OCI-LY7 (cell line): ENCODE measurements around the gene SUMF1. TPM values are rescaled to one million over a fixed set of nuclear protein-coding genes. Genes with fewer than 3 reads are reported as not detected.
A peak's percentile ranks its signal among the peaks of the same experiment; 100 is the strongest.

Source experiments
- BruUV-seq: library from RNA; stranded (reverse); fragments of 400-500 nt; replicated peaks from 2 replicates; lab custom pipeline; 2021; lab: Mats Ljungman, UMichigan
- CTCF ChIA-PET: fragments of 300-600 bp; sonication (Branson Sonifier 250); formaldehyde crosslinking; loops from one replicate; lab custom pipeline; 2022; ENCODE audit warnings: antibody characterized with exemption; ENCODE audit not compliant: unreplicated experiment; lab: Charles Lee
- POLR2A ChIA-PET: fragments of 300-600 bp; sonication (Branson Sonifier 250); formaldehyde crosslinking; loops from one replicate; lab custom pipeline; 2022; ENCODE audit warnings: antibody characterized with exemption; lab: Charles Lee
- DNase-seq: peaks from one replicate; pipeline ENCODE4 v3.0.0-alpha.2; 2015; ENCODE audit warnings: low spot score
- H2AFZ ChIP-seq: fragments of 200-600 bp; sonication (generic), shearing (Covaris generic); 2 replicates; pipeline ENCODE4 v1.6.1; 2014; ENCODE audit warnings: mild to moderate bottlenecking, antibody characterized with exemption, low read length, moderate library complexity
- H3K27ac ChIP-seq: fragments of 200-600 bp; sonication (generic); 2 replicates; pipeline ENCODE4 v1.5.1; 2014; ENCODE audit warnings: mixed run types, low read depth, mild to moderate bottlenecking, moderate library complexity, low read length, inconsistent platforms; ENCODE audit not compliant: poor library complexity, severe bottlenecking
- H3K36me3 ChIP-seq: fragments of 200-600 bp; sonication (generic); 2 replicates; pipeline ENCODE4 v1.6.1; 2014; ENCODE audit warnings: mild to moderate bottlenecking, antibody characterized with exemption, low read length, moderate library complexity, mixed read lengths; ENCODE audit not compliant: insufficient read depth
- H3K4me1 ChIP-seq: fragments of 200-600 bp; sonication (generic); 2 replicates; pipeline ENCODE4 v1.5.1; 2014; ENCODE audit warnings: mild to moderate bottlenecking, low read length; ENCODE audit not compliant: insufficient read depth, poor library complexity, severe bottlenecking
- H3K4me2 ChIP-seq: fragments of 200-600 bp; sonication (generic); 2 replicates; pipeline ENCODE4 v1.6.1; 2014; ENCODE audit warnings: mild to moderate bottlenecking, low read length
- H3K4me3 ChIP-seq: fragments of 200-600 bp; sonication (generic); 2 replicates; pipeline ENCODE4 v1.5.1; 2014; ENCODE audit warnings: mild to moderate bottlenecking, low read depth, low read length; ENCODE audit not compliant: poor library complexity, severe bottlenecking
- H3K79me2 ChIP-seq: fragments of 200-600 bp; sonication (generic); 2 replicates; pipeline ENCODE4 v1.6.1; 2016; ENCODE audit warnings: low read depth, mild to moderate bottlenecking, low read length, moderate library complexity, mixed read lengths; ENCODE audit not compliant: insufficient read depth
- H3K9me2 ChIP-seq: fragments of 200-600 bp; sonication (generic); 2 replicates; pipeline ENCODE4 v1.6.1; 2016; ENCODE audit warnings: mild to moderate bottlenecking, low read length, mixed read lengths; ENCODE audit not compliant: insufficient read depth
- H3K9me3 ChIP-seq: fragments of 200-600 bp; sonication (generic); 2 replicates; pipeline ENCODE4 v1.6.1; 2014; ENCODE audit warnings: mild to moderate bottlenecking, mixed run types, low read length, mixed read lengths
- H4K20me1 ChIP-seq: fragments of 200-600 bp; sonication (generic); 2 replicates; pipeline ENCODE4 v1.6.1; 2014; ENCODE audit warnings: mild to moderate bottlenecking, antibody characterized with exemption, low read length, moderate library complexity, mixed read lengths; ENCODE audit not compliant: insufficient read depth
- CTCF ChIP-seq: fragments of 200-600 bp; sonication (generic); conservative IDR thresholded peaks from 2 replicates; pipeline ENCODE4 v1.5.1; 2014; ENCODE audit warnings: mild to moderate bottlenecking, antibody characterized with exemption, low read length, moderate library complexity, mixed read lengths
- EZH2phosphoT487 ChIP-seq: fragments of 200-600 bp; sonication (generic); IDR thresholded peaks from 2 replicates; pipeline ENCODE4 v1.6.1; 2018; ENCODE audit warnings: low read depth, borderline replicate concordance, mild to moderate bottlenecking, mixed run types, antibody characterized with exemption, low read length, moderate library complexity, mixed read lengths
- intact Hi-C: fragments of 100-400 bp; cut with micrococcal nuclease; formaldehyde crosslinking; loops from one replicate; pipeline ENCODE4 v1.10.0; 2022; ENCODE audit not compliant: unreplicated experiment
- total RNA-seq, 2 experiments: library from RNA; depleted of rRNA in 1 of 2; stranded (reverse); fragments of >200 nt in 1 of 2; shearing (Covaris generic) in 1 of 2; gene quantifications; 2 replicates each; pipeline ENCODE4 v1.2.3, GENCODE V29; 2014 to 2022

Gene SUMF1
- total RNA-seq, 2 experiments from 2014 or later = 9.1 to 11.9 TPM

- peak overlapping the region; percentile 47; the same call in 1 of the 2 replicates for H2AFZ ChIP-seq
- POLR2A ChIA-PET = interaction anchor here (0.7 to 11.0 kb wide), 8 partner anchors 9 to 687 kb away, joined by 3 to 206 read pairs (median 4); partner anchors contain the start of gene ITPR1
- BruUV-seq = no TSS peak
- peaks cover 62% of the 10 kb centered on the region; the same call in 1 of the 2 replicates for H3K79me2 ChIP-seq
- H3K4me2 ChIP-seq = peak overlapping the region; percentile 82
- TF ChIP-seq EZH2phosphoT487 (no peak), CTCF (no peak)
- H3K4me3 ChIP-seq = peak overlapping the region; percentile 64
- H3K36me3 ChIP-seq = peaks cover 30% of the 10 kb centered on the region
- no peaks in the 10 kb centered on the region for H3K9me3 ChIP-seq
- DNase-seq = peak; percentile 53
- peak overlapping the region; percentile 98 for H3K27ac ChIP-seq
- CTCF ChIA-PET = interaction anchor here (1.0 kb wide), 1 partner anchor 11 kb away, joined by 3 read pairs; no protein-coding TSS in a partner anchor
- H3K4me1 ChIP-seq = peaks cover 83% of the 10 kb centered on the region
- intact Hi-C loops = loop anchor here (2.0 kb wide), 1 partner anchor 681 kb away; the partner anchor contains the start of gene EDEM1
- H3K9me2 ChIP-seq = no peaks in the 10 kb centered on the region
- H4K20me1 ChIP-seq = no peaks in the 10 kb centered on the region
Observed at GRCh38 chr3:4505688-4506558, 38.9 kb upstream of the SUMF1 start.

GRCh38 chr3:4504340-4505261 is 37.5 kb upstream of the SUMF1 start:
- Histone ChIP-seq H3K4me2 (peak overlapping the region; percentile 82), H3K27ac (peak overlapping the region; percentile 98)

More at GRCh38 chr3:4504340-4505261, 37.5 kb upstream of the SUMF1 start:
- intact Hi-C loops = no loop called here
- no peaks in the 10 kb centered on the region for H3K9me2 ChIP-seq
- H4K20me1 ChIP-seq = no peaks in the 10 kb centered on the region
- H3K9me3 ChIP-seq = no peaks in the 10 kb centered on the region
- ChIA-PET POLR2A (interaction anchor here (0.6 to 11.0 kb wide), 14 partner anchors 10 to 689 kb away, joined by 3 to 206 read pairs (median 3); partner anchors contain the start of gene ITPR1), CTCF (interaction anchor here (1.0 to 1.9 kb wide), 2 partner anchors 9 to 11 kb away, joined by 3 to 10 read pairs; partner anchors contain the start of gene ITPR1)
- H3K4me3 ChIP-seq = peak overlapping the region; percentile 64
- peak; percentile 59 for DNase-seq
- peaks cover 35% of the 10 kb centered on the region for H3K36me3 ChIP-seq
- peak overlapping the region; percentile 47; the same call in 1 of the 2 replicates for H2AFZ ChIP-seq
- TF ChIP-seq CTCF (no peak), EZH2phosphoT487 (no peak)
- peaks cover 83% of the 10 kb centered on the region for H3K4me1 ChIP-seq
- peaks cover 62% of the 10 kb centered on the region; the same call in 1 of the 2 replicates for H3K79me2 ChIP-seq
- BruUV-seq = no TSS peak
